Stimulated activated CD4-positive, alpha-beta T cell treated with anti-CD3 and anti-CD28 coated beads, Interleukin-15, amount 100 ng/mL, for 1 hour (primary cell): ENCODE data around the gene MRPL21.

Experiments used
- DNase-seq, 2 donors: peaks; one replicate each; pipeline ENCODE4 v3.0.0-alpha.2; 2020; ENCODE audit warnings: low read depth in 1 of 2, low spot score in 1 of 2

The MRPL21 gene

DNA sequence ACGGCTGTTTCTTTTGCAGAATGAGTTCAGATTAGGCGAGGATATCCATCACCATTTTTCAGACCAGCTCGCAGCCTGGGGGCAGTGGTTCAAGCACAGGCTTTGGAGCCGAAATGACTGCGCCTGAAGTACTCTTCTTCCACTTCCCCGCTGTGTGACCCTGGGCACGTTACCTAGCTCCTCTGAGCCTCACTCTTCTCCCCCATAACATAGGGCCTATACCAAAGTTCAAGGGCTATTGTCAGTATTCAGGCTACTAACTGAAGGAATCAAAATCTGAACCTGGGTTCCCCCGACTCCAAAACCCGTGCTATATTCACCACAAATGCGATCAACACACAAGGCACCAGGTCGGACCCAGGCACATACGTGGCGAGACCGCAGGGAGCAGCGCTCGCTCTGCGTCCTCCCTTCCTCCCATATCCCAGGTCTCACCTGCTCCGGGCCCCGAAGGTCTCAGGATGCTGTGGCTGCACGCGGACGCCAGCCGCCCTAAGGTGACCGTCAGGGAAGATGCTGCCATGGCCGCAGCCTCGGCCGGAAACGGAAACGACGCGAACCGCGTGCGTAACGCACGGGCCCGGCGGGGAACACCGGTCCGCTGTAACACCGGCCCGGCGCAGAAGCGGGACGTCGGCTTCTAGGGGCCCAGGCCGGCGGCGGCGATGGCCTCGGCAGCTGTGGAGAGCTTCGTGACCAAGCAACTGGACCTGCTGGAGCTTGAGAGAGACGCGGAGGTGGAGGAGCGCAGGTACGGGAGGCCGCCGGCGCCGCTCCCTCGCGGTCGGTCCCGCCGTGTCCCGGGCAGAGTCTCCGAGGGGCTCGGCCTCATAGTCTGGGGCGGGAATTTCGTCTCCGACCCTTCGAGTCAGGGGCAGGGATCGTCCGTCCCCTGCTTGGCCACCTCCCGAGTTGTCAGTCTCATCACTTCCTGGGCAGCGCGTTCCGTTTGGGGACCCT, at the start of gene MRPL21, which contains the start of gene IGHMBP2:
MRPL21 (minus strand) TSS at position 545 of the 960 bp plus-strand sequence; CDS start at position 523, 22 bp downstream.
IGHMBP2 (plus strand) TSS at position 604 of the 960 bp plus-strand sequence; CDS start at position 666, 62 bp downstream.
- DNase-seq: peak; percentile 69 to 82

DNA sequence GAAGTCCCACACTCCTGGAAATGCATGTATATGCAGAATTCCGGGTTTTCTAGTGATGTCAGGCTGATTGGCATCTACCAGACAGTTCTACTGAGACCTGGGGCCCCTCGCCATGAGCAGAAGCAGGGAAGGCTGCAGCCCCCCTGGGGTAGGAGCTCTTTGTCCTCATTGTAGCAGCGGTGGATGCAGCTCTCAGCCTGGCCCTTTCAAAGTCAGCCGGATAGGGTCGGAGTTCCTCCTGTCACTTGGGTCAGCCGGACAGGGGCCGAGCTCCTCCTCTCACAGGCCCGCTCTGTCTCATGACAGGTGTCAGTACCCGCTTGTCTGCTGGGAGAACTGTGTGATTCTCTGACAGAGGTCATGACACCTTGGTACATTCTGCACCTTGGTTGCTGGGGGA, 47.1 kb upstream of the MRPL21 start:
- DNase-seq: no peak

DNA sequence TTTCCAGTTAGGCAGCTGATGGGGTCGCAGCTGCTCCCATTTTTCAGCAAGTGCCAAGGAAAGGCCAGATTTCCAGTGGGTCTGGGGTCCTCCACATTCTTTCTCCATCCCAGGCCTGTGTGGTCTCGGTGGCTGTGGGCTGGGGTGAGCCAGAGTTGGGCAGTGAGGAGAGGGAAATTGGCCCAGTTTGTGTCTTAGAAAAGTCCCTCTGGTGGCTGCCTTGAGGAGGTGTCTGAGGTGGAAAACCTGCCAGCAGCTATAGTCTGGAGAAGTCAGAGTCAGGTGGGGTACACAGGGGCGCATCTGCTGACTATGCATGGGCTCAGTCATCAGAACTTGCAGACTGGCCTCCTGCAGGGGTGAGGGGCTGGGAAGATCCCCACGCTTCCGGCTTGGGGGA, 46.6 kb upstream of the MRPL21 start:
- no peak for DNase-seq

DNA sequence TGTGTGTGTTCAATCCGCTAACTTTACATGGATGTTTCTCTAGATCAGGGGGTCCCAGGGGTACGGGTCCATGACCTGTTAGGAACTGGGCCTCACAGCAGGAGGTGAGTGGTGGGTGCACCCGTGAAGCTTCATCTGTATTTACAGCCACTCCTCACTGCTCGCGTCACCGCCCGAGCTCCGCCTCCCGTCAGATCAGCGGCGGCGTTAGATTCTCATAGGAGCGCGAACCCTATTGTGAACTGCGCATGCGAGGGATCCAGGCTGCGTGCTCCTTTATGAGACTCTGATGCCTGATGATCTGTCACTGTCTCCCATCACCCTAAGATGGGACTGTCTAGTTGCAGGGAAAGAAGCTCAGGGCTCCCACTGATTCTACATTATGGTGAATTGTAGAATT, 45.3 kb upstream of the MRPL21 start:
- DNase-seq: no peak

- DNase-seq: no peak
These were observed 44.9 kb upstream of the MRPL21 start for GRCh38 chr11:68948496-68948895.

- DNase-seq: no peak
These were observed 43.5 kb upstream of the MRPL21 start for GRCh38 chr11:68947151-68947550.

- DNase-seq: no peak
These were observed 42.9 kb upstream of the MRPL21 start for GRCh38 chr11:68946416-68947090.

DNA sequence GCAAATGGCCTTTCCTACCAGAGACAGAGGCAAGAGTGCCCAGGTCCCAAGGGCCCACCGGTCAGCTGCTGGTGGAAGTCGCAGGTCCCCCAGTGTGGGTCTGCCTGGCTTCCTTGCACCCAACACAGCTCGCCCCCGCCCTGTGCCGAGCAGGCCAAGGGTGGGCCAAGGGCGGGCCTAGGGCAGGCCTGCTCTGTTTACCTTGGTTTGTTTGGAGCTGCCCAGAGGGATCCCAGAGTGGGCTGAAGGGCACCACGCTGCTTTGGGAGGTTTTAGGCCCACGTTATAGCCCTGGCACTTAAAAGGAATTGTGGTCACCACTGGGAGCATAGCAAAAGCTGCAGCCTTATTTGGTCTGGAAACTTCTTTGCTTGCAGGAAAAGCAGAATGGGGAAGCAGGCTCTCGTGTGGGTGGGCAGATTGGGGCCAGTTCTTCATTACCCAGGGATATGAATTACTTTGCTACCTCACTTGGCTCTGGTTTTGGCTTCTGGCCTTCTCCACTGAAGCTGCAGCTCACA, 39.2 kb upstream of the MRPL21 start:
- no peak for DNase-seq

DNA sequence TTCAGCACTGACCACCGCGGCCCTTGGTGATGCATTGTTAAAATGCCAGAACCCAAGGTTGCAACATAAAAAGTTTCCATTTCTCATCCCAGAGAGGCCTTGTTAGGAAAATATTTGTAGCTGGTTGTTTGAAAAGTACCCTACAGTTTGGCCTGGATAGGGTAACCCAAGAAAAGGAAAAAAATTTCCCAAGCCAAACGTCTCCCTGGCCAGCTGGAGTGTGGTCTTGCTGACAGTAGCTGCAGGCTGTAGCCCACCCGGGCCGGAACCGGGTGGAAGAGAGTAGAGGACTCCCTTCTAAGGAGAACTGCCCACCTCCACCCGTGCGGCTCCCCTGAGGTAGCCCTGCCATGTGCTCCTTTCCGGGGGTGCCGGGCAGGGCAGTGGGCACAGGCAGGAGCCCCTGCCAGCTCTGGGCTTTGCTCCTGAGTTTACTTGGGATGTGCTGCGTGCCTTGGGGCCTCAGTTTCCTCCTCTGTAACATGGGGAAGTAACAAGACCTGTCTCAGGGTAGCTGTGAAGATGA, 38.5 kb upstream of the MRPL21 start:
- DNase-seq: no peak

GRCh38 chr11:68941324-68942094, 37.9 kb upstream of the MRPL21 start:
- DNase-seq: no peak

DNA sequence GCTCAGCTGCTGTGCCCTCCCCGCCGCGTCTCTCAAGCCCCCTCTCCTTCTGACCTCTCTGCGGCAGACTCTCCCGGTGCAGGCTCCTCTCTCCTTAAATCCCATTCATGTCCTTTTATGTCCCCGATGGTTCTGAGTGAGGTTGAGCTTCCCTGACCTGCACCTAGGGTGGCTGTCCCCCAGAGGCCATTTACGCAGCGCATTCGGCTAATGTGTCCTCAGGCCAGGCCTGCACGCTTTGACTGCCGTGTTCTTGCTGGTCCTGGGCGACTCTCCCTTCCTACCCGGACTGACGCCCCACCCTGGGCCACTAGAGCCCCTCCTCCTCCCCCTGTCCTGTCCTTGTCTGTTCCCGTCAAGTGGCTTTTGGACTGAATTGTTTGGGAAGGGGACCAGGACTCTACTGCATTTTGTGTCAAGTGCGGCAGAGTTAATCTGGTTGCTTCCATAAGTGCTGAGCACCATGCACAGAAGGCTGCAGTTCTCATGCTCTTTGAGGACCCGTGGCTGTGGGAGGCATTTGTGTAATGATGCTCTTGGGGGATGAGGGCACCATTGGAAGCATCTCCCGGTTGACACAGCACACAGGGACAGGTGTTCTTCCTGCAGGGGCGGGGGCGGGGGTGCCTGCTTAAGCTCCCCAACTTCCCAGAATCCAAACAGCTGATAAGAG, 37.2 kb upstream of the MRPL21 start:
- DNase-seq: no peak

DNA sequence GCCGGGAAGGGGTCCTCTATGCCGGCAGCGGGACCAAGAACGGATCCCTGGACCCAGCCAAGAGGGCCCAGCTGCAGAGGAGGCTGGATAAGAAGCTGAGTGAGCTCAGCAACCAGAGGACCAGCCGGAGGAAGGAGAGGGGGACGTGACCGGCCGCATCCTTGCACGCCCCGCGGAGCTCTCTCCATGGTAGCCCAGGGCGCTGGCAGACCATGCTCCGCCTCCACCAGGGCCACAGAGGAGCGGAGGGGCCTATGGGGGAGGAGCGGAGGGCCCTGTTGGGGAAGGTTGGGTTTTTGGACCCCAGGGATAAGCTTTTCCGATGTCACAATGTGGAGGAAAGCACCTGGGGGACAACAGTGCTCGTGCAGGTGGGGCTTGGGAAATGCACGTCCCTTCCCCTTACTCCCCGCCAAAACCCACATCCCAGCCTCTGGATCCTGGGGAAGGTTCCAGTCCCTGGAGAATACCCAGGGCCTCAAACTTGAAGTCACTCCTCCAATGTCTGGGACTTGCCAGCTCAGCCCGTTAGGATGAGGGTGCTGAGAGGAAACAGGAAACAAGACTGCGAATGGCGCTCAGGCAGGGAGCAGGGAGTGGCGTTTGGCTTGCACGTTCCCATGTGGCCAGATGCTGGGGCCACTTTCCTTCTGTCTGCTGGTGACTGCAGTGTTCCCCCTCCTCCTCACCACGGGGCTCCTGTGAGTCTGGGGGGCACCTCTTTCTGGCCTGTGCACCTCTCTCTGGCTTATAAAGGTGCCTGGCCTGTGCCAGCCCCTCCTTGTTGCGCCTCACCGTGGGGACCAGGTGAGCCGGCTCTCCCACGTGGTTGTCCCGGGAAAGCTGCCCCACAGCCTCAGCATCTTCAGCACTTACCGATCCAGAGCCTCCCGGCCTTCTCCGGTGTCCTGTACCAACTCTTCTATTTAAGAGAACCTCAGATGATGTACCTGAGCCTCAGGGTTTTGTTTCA, 36.2 kb upstream of the MRPL21 start:
- no peak for DNase-seq

DNA sequence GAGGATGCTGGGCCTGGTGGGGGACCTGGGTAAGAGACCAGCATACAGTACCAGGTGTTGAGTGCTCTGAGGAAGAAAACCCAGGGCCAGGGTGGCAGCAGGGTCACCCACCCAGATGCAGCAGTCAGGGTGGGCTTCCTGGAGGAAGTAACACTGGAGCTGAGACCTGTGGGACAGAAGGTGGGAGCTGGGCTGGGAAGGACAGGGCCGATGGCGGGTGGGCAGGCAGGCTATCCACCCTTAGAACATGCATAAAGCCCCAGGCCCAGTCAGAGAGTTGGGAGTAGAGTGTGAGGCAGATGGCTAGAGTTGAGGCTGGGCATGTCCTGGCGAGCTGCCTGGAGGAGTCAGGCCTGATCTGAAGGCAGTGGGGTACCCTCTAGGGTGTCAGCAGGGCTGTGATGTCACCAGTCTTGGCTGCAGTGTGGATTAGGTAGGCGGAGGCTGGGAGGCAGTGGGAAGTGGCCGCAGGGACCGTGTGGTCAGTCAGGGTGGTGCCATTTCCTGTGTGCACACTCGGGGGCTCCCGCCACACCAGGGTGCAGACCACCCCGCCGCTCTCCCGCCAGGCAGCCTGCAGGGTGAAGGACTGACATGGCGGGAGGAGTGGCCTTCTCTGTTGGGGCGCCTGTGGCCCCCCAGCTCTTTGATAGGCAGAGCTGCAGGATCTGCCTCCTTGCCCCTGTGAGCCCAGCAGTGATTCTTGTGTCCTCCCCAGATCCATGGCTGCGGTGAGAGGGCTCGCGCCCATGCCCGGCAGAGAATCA, 35.4 kb upstream of the MRPL21 start:
- DNase-seq: no peak

DNA sequence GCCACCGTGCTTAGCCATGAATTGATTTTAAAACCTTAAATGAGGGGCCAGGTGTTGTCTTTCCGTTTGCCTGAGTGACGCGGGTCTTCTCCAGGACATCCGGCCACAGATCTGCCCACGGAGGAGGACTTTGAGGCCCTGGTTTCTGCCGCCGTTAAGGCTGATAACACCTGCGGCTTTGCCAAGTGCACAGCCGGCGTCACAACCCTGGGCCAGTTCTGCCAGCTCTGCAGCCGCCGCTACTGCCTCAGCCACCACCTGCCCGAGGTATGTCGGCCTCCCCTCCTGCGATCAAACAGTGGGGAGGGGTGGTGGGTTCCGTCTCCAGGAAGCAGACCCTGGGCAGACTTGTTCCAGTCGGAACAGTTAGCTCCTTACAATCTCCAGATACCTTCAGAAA, 34.5 kb upstream of the MRPL21 start:
- no peak for DNase-seq

DNA sequence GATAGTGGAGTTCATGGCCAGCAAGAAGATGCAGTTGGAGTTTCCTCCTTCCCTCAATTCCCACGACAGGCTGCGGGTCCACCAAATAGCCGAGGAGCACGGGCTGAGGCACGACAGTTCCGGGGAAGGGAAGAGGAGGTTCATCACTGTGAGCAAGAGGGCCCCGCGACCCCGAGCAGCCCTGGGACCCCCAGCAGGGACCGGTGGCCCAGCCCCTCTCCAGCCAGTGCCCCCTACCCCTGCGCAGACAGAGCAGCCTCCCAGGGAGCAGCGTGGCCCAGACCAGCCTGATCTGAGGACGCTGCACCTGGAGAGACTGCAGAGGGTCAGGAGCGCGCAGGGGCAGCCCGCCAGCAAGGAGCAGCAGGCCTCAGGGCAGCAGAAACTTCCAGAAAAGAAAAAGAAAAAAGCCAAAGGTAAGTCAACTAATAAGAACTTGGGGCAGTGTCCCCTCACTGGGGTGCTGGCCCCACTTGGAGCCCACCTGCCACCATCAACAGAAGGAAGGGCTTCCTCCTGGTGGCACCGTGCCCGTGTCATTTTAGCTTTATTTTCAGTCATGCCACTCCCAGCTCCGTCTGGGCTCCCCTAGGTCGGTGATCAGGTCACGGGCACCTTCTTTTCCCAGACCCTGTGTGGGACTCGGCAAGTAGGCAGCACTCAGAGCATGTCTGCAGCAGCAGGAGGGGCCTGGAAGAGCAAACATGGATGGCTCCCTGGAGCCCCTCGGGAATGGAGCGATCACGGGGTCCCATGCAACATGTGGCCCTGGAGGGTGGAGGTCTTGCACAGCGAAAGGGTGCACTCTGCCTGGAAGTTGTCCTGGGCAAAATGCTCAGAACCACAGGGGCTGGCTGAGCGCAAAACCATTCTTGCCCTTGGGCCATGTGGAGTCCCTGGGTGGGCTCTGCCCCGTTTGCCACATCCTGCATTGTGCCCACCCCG, 33.3 kb upstream of the MRPL21 start:
- DNase-seq: no peak

DNA sequence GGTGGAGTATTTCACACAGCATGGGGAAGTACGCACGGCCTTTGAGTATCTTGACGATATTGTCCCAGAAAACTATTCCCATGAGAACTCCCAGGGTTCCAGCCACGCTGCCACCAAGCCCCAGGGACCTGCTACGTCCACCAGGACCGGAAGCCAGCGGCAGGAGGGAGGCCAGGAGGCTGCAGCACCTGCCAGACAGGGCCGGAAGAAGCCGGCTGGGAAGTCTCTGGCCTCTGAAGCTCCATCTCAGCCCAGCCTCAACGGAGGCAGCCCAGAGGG, 32.7 kb upstream of the MRPL21 start:
- no peak for DNase-seq

- no peak for DNase-seq
These were observed 32.1 kb upstream of the MRPL21 start for GRCh38 chr11:68935516-68936357.
